Mesendoderm (in vitro differentiated cells): Measurements from ENCODE around the gene FTSJ3.

Experiments used
- DNase-seq: peaks from one replicate; pipeline ENCODE4 v3.0.0; 2013
- H2AK5ac ChIP-seq: 2 replicates; pipeline ENCODE4 v1.6.1; 2013; ENCODE audit warnings: low read length, inconsistent platforms
- H2BK120ac ChIP-seq: 2 replicates; pipeline ENCODE4 v1.6.1; 2013; ENCODE audit warnings: low read depth, mild to moderate bottlenecking, low read length, moderate library complexity, mixed read lengths
- H2BK15ac ChIP-seq: replicated peaks from 2 replicates; pipeline ENCODE4 v1.6.1; 2013; ENCODE audit warnings: low read depth, mild to moderate bottlenecking, moderate library complexity
- H2BK5ac ChIP-seq: 2 replicates; pipeline ENCODE4 v1.6.1; 2013; ENCODE audit warnings: low read length, inconsistent platforms
- H3K18ac ChIP-seq: 2 replicates; pipeline ENCODE4 v1.6.1; 2013; ENCODE audit warnings: mild to moderate bottlenecking, low read length, mixed read lengths
- H3K23ac ChIP-seq: one replicate; pipeline ENCODE4 v1.6.1; 2013; ENCODE audit warnings: low read length
- H3K27ac ChIP-seq: 2 replicates; pipeline ENCODE4 v1.5.1; 2013; ENCODE audit warnings: low read depth, mild to moderate bottlenecking, inconsistent platforms, low read length, moderate library complexity
- H3K27me3 ChIP-seq: 2 replicates; pipeline ENCODE4 v1.6.1; 2013; ENCODE audit warnings: low read length, control low read depth, mild to moderate bottlenecking, inconsistent platforms; ENCODE audit not compliant: insufficient read depth, poor library complexity
- H3K36me3 ChIP-seq: 2 replicates; pipeline ENCODE4 v1.6.1; 2013; ENCODE audit warnings: low read length, inconsistent platforms; ENCODE audit not compliant: control insufficient read depth, insufficient read depth
- H3K4ac ChIP-seq: one replicate; pipeline ENCODE4 v1.6.1; 2013; ENCODE audit warnings: low read depth, mild to moderate bottlenecking, low read length, moderate library complexity
- H3K4me1 ChIP-seq: 2 replicates; pipeline ENCODE4 v1.6.1; 2013; ENCODE audit warnings: low read depth, low read length, inconsistent platforms; ENCODE audit not compliant: control insufficient read depth
- H3K4me2 ChIP-seq: 2 replicates; pipeline ENCODE4 v1.6.1; 2013; ENCODE audit warnings: low read length
- H3K4me3 ChIP-seq: 2 replicates; pipeline ENCODE4 v1.5.1; 2013; ENCODE audit warnings: mild to moderate bottlenecking, low read length
- H3K56ac ChIP-seq: one replicate; pipeline ENCODE4 v1.6.1; 2013; ENCODE audit warnings: low read length
- H3K79me1 ChIP-seq: 2 replicates; pipeline ENCODE4 v1.6.1; 2013; ENCODE audit warnings: low read length, inconsistent platforms
- H3K79me2 ChIP-seq: 2 replicates; pipeline ENCODE4 v1.6.1; 2013; ENCODE audit warnings: mild to moderate bottlenecking, low read length; ENCODE audit not compliant: control insufficient read depth, insufficient read depth
- H3K9ac ChIP-seq: 2 replicates; pipeline ENCODE4 v1.6.1; 2013; ENCODE audit warnings: low read length, inconsistent platforms
- H4K5ac ChIP-seq: one replicate; pipeline ENCODE4 v1.6.1; 2013; ENCODE audit warnings: low read length
- H4K8ac ChIP-seq: one replicate; pipeline ENCODE4 v1.6.1; 2013; ENCODE audit warnings: low read depth, mild to moderate bottlenecking, control low read depth, low read length, moderate library complexity
- WGBS: extraction: QIAGEN DNeasy Blood & Tissue Kit; methylation state at CpG from one replicate; pipeline ENCODE4 v1.1.7; 2013; ENCODE audit warnings: low lambda C conversion rate, missing lambda C conversion rate; ENCODE audit not compliant: insufficient coverage; ENCODE audit errors: extremely low coverage; 5-methylcytosine and 5-hydroxymethylcytosine counted together

FTSJ3 gene

GRCh38 chr17:63854709-63855108, 27.2 kb upstream of the FTSJ3 start:
- Histone ChIP-seq H3K36me3 (no peaks in the 10 kb centered on the region), H3K4me2 (no peak overlapping the region), H4K8ac (no peak overlapping the region), H3K27ac (no peak overlapping the region), H3K79me1 (no peaks in the 10 kb centered on the region), H3K79me2 (no peaks in the 10 kb centered on the region), H3K4me1 (no peaks in the 10 kb centered on the region), H2BK15ac (no peak overlapping the region), H3K4me3 (no peak overlapping the region), H3K9ac (no peak overlapping the region), H3K23ac (no peak overlapping the region), H3K27me3 (no peaks in the 10 kb centered on the region), H3K4ac (no peak overlapping the region), H4K5ac (no peak overlapping the region), H2BK120ac (no peak overlapping the region), H3K18ac (no peak overlapping the region), H2BK5ac (no peak overlapping the region), H2AK5ac (no peak overlapping the region), H3K56ac (no peak overlapping the region)
- no peak for DNase-seq
- WGBS: no CpG with 5 or more reads among the region's 5 CpGs

DNA sequence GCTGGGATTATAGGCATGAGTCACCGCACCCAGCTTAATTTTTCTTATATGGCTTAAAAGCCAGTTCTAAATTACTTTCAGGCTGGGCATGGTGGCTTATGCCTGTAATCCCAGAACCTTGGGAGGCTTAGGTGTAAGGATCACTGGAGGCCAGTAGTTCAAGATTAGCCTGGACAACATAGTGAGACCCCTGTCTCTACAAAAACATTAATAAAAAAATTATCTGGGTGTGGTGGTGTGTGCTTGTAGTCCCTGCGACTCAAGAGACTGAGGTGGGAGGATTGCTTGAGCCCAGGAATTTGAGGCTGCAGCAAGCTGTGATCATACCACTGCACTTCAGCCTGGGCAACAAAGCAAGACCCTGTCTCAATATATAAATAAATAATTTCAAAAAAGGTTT, 25.8 kb upstream of the FTSJ3 start:
- H3K4me1 ChIP-seq: no peaks in the 10 kb centered on the region
- no peak overlapping the region for H2AK5ac ChIP-seq
- no CpG with 5 or more reads among the region's 2 CpGs for WGBS
- H3K56ac ChIP-seq: no peak overlapping the region
- H3K79me2 ChIP-seq: no peaks in the 10 kb centered on the region
- no peak overlapping the region for H3K27ac ChIP-seq
- no peak overlapping the region for H2BK15ac ChIP-seq
- DNase-seq: no peak
- no peak overlapping the region for H3K23ac ChIP-seq
- H3K27me3 ChIP-seq: no peaks in the 10 kb centered on the region
- no peaks in the 10 kb centered on the region for H3K36me3 ChIP-seq
- H2BK120ac ChIP-seq: no peak overlapping the region
- H3K79me1 ChIP-seq: no peaks in the 10 kb centered on the region
- H2BK5ac ChIP-seq: no peak overlapping the region
- H4K5ac ChIP-seq: no peak overlapping the region
- H3K18ac ChIP-seq: no peak overlapping the region
- H3K9ac ChIP-seq: no peak overlapping the region
- H3K4ac ChIP-seq: no peak overlapping the region
- no peak overlapping the region for H3K4me2 ChIP-seq
- H4K8ac ChIP-seq: no peak overlapping the region
- H3K4me3 ChIP-seq: no peak overlapping the region

DNA sequence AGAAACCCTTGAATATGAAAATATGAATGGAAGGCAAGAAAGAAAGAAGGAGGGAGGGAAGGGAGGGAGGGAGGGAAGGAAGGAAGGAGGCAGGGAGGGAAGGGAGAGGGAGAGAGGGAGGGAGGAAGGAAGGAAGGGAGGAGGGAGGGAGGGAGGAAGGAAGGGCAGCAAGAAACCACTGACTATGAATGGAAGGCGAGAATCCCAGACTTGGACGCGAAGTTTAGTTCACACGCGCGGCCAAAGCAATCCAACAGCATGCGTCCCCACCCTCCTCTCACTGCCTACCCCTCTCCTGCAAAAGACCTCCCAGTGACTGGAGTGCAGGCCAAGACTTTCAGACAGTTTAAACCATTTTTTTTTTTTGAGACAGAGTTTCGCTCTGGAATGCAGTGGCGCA, 22.9 kb upstream of the FTSJ3 start:
- no peaks in the 10 kb centered on the region for H3K79me1 ChIP-seq
- no peak overlapping the region for H2BK5ac ChIP-seq
- no peak overlapping the region for H3K18ac ChIP-seq
- no peak overlapping the region for H3K27ac ChIP-seq
- no peak overlapping the region for H3K4ac ChIP-seq
- H3K27me3 ChIP-seq: no peaks in the 10 kb centered on the region
- no peak overlapping the region for H3K23ac ChIP-seq
- H2BK15ac ChIP-seq: no peak overlapping the region
- H3K79me2 ChIP-seq: no peaks in the 10 kb centered on the region
- H3K4me1 ChIP-seq: no peaks in the 10 kb centered on the region
- no peak for DNase-seq
- no peak overlapping the region for H2BK120ac ChIP-seq
- no peak overlapping the region for H3K56ac ChIP-seq
- no peak overlapping the region for H2AK5ac ChIP-seq
- no peak overlapping the region for H4K8ac ChIP-seq
- H3K4me2 ChIP-seq: no peak overlapping the region
- no peak overlapping the region for H3K4me3 ChIP-seq
- WGBS: no CpG with 5 or more reads among the region's 9 CpGs
- no peaks in the 10 kb centered on the region for H3K36me3 ChIP-seq
- H4K5ac ChIP-seq: no peak overlapping the region
- no peak overlapping the region for H3K9ac ChIP-seq

DNA sequence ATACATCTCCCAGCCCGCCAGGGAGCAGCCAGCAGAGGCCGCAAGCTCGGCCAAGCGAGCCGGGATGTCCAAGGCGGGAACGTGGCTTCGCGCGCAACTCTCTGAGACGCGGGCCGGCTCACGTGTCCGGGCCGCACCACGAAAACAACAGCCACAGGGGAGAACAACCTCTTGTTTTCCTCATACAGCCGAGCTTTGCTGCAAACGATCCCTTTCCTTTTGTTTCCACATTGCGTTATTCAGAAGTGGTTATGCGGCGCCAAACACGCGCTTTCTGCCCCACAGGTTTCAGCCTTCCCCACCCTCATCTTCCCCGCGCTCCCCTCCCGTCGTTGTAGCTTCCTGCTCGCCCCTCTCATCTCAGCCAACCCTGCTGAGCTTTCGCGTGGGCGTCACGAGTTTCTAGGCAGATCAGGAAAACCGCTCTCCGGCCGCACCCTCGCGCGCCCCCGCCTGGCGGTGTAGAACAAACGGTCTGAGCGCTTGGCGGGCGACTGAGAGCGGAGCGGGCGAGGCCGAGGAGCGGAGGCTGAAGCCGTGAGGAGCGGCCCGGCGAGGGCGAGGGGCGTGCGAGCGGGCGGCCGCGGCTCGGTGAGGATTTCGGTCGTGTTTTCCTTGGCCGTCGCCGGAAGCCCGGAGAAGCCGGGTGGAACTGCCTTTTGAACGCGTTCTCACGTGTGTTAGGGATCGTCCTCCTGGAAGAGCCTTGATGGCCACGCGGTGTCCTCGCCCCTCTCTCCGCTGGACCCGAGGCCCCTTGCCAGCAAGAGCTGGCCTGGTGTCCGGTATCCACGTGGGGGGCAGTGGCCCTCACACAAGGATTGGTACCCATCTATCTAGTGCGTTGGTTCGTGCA, 21.6 kb upstream of the FTSJ3 start:
- peak overlapping the region; percentile 73 for H3K56ac ChIP-seq
- H3K27ac ChIP-seq: no peak overlapping the region
- no peaks in the 10 kb centered on the region for H3K36me3 ChIP-seq
- H4K8ac ChIP-seq: no peak overlapping the region
- no peaks in the 10 kb centered on the region for H3K79me1 ChIP-seq
- H3K18ac ChIP-seq: no peak overlapping the region
- peak; percentile 97 for DNase-seq
- H3K23ac ChIP-seq: no peak overlapping the region
- no CpG with 5 or more reads among the region's 82 CpGs for WGBS
- no peak overlapping the region for H3K4me3 ChIP-seq
- H2BK5ac ChIP-seq: no peak overlapping the region
- H3K27me3 ChIP-seq: no peaks in the 10 kb centered on the region
- no peaks in the 10 kb centered on the region for H3K79me2 ChIP-seq
- H2AK5ac ChIP-seq: no peak overlapping the region
- H2BK120ac ChIP-seq: no peak overlapping the region
- no peak overlapping the region for H3K4me2 ChIP-seq
- H3K9ac ChIP-seq: peak overlapping the region; percentile 25
- H4K5ac ChIP-seq: no peak overlapping the region
- H3K4me1 ChIP-seq: no peaks in the 10 kb centered on the region
- H2BK15ac ChIP-seq: no peak overlapping the region
- H3K4ac ChIP-seq: no peak overlapping the region

- H3K56ac ChIP-seq: no peak overlapping the region
- no peak overlapping the region for H3K27ac ChIP-seq
- H3K4ac ChIP-seq: no peak overlapping the region
- H2BK5ac ChIP-seq: no peak overlapping the region
- H3K4me1 ChIP-seq: no peaks in the 10 kb centered on the region
- H4K8ac ChIP-seq: no peak overlapping the region
- H3K27me3 ChIP-seq: no peaks in the 10 kb centered on the region
- no peak overlapping the region for H3K4me3 ChIP-seq
- no peaks in the 10 kb centered on the region for H3K79me1 ChIP-seq
- no peak overlapping the region for H3K9ac ChIP-seq
- DNase-seq: no peak
- no peak overlapping the region for H2AK5ac ChIP-seq
- H3K36me3 ChIP-seq: no peaks in the 10 kb centered on the region
- no peaks in the 10 kb centered on the region for H3K79me2 ChIP-seq
- no peak overlapping the region for H4K5ac ChIP-seq
- H2BK15ac ChIP-seq: no peak overlapping the region
- H3K4me2 ChIP-seq: no peak overlapping the region
- H3K23ac ChIP-seq: no peak overlapping the region
- no peak overlapping the region for H3K18ac ChIP-seq
- H2BK120ac ChIP-seq: no peak overlapping the region
- no CpG with 5 or more reads among the region's 3 CpGs for WGBS
Observed at GRCh38 chr17:63847525-63848249, 20.2 kb upstream of the FTSJ3 start.
